HG03060 (cell line): ENCODE results near the gene OR5AC2.

Experiments
- ATAC-seq: cut with Tn5 transposase; IDR thresholded peaks from one replicate; pipeline ENCODE4 v1.9.1; 2021; ENCODE audit warnings: low read depth, moderate number of reproducible peaks; ENCODE audit not compliant: unreplicated experiment

The OR5AC2 gene

GRCh38 chr3:98086873-98087272 is at the start of gene OR5AC2:
Gene OR5AC2 (plus strand): TSS chr3:98087173. CDS start chr3:98087173, 0 bp downstream.
- no peak for ATAC-seq

- no peak for ATAC-seq
Measured at GRCh38 chr3:98038286-98038685, 48.7 kb upstream of the OR5AC2 start.

- ATAC-seq: peak; percentile 16
Measured at GRCh38 chr3:98038876-98039275, 48.1 kb upstream of the OR5AC2 start.

GRCh38 chr3:98039322-98040024 is 47.5 kb upstream of the OR5AC2 start:
- ATAC-seq: peak; percentile 83

- ATAC-seq: no peak
Measured at GRCh38 chr3:98041350-98041749, 45.6 kb upstream of the OR5AC2 start.

GRCh38 chr3:98048586-98048985 is 38.4 kb upstream of the OR5AC2 start:
- ATAC-seq: no peak

- ATAC-seq: no peak
Measured at GRCh38 chr3:98049271-98049670, 37.7 kb upstream of the OR5AC2 start.

GRCh38 chr3:98056035-98056434 is 30.9 kb upstream of the OR5AC2 start:
- no peak for ATAC-seq

- ATAC-seq: no peak
Measured at GRCh38 chr3:98057631-98058030, 29.3 kb upstream of the OR5AC2 start.

- no peak for ATAC-seq
Measured at GRCh38 chr3:98058244-98058960, 28.6 kb upstream of the OR5AC2 start.

GRCh38 chr3:98068824-98069223 is 18.1 kb upstream of the OR5AC2 start:
- no peak for ATAC-seq

GRCh38 chr3:98070840-98071239 is 16.1 kb upstream of the OR5AC2 start:
- ATAC-seq: no peak

- ATAC-seq: no peak
Measured at GRCh38 chr3:98073486-98073885, 13.5 kb upstream of the OR5AC2 start.

- no peak for ATAC-seq
Measured at GRCh38 chr3:98095882-98096281, 8.9 kb downstream of the OR5AC2 start.

- no peak for ATAC-seq
Measured at GRCh38 chr3:98099848-98100247, 12.9 kb downstream of the OR5AC2 start.

GRCh38 chr3:98108162-98108561 is 21.2 kb downstream of the OR5AC2 start:
- ATAC-seq: no peak

GRCh38 chr3:98109807-98110549 is 23.0 kb downstream of the OR5AC2 start:
- no peak for ATAC-seq

GRCh38 chr3:98110550-98110908 is 23.6 kb downstream of the OR5AC2 start:
- no peak for ATAC-seq

- no peak for ATAC-seq
Measured at GRCh38 chr3:98114264-98114663, 27.3 kb downstream of the OR5AC2 start.

- no peak for ATAC-seq
Measured at GRCh38 chr3:98115717-98116116, 28.7 kb downstream of the OR5AC2 start.

- no peak for ATAC-seq
Measured at GRCh38 chr3:98130421-98130820, 43.4 kb downstream of the OR5AC2 start, which contains the start of gene OR5H1. Gene OR5H1 (plus strand): TSS chr3:98130721. CDS start chr3:98132698, 1,977 bp downstream.
